ENCODE results near the gene KCTD7.
"Not testable (repeated sequence)": the region's sequence is repeated elsewhere in the genome, so short reads cannot be mapped to it uniquely, and the experiment has no call there.

GRCh38 chr7:66592597-66593146 is 36.0 kb upstream of the KCTD7 start:
- TF ChIP-seq CTCF (conservative IDR thresholded peaks at IDR 0.05; ENCODE audit: low read depth, low read length); EZH2 (IDR thresholded peaks at IDR 0.05; ENCODE audit: low read length, unreplicated experiment); EZH2phosphoT487 (IDR thresholded peaks at IDR 0.05; ENCODE audit: borderline replicate concordance, low read length): not testable (repeated sequence)
